Measurements from ENCODE around the gene INPP1.
"Not testable (repeated sequence)": the region's sequence is repeated elsewhere in the genome, so short reads cannot be mapped to it uniquely, and the experiment has no call there.

GRCh38 chr2:190312635-190313025 is 30.8 kb upstream of the INPP1 start:
- not testable (repeated sequence) for TF ChIP-seq CTCF (IDR thresholded peaks at IDR 0.05; ENCODE audit: low read depth, low read length); EZH2phosphoT487 (IDR thresholded peaks at IDR 0.05; ENCODE audit: low read depth)

Measured in OCI-LY3 (cell line).